SK-MEL-5 (cell line): ENCODE data around the gene FLOT2. TPM values are rescaled to one million over a fixed set of nuclear protein-coding genes. Genes with fewer than 3 reads are reported as not detected.
A peak's percentile ranks its signal among the peaks of the same experiment; 100 is the strongest.
"Not testable (repeated sequence)": the region's sequence is repeated elsewhere in the genome, so short reads cannot be mapped to it uniquely, and the experiment has no call there.

Experiments used
- DNase-seq: peaks from one replicate; pipeline ENCODE4 v3.0.0-alpha.2; 2016; ENCODE audit warnings: low read depth, low spot score
- in situ Hi-C: cut with HindIII; loops from 2 replicates; pipeline ENCODE4 v1.10.0; 2016; ENCODE audit warnings: low sequenced_read_pairs, high pct_unique_total_duplicates, low pct_unique_long_range_greater_than_20kb
- small RNA-seq, 2 experiments: library from RNA; depleted of rRNA; stranded (forward); fragments of <200 nt; gene quantifications; one replicate each; pipeline ENCODE3, GENCODE V24; 2014
- total RNA-seq: library from RNA; depleted of rRNA; stranded (reverse); fragments of >200 nt; shearing (Covaris generic); gene quantifications from 2 replicates; pipeline ENCODE4 v1.2.3, GENCODE V29; 2014; rRNA removed

Gene FLOT2
- total RNA-seq, 1 experiment from 2014 or later = 12.6 TPM

GRCh38 chr17:28839221-28839620 is 58.3 kb downstream of the FLOT2 start:
- DNase-seq = peak; percentile 75
- in situ Hi-C loops = no loop called here

GRCh38 chr17:28836541-28836940 is 61.0 kb downstream of the FLOT2 start:
- DNase-seq, in situ Hi-C loops: not testable (repeated sequence)

GRCh38 chr17:28834420-28834819 is 63.1 kb downstream of the FLOT2 start:
- in situ Hi-C loops = no loop called here
- DNase-seq = no peak

Small RNA genes lying within 50 kb of the gene (small RNA-seq; reads per million reads assigned to genes)
- gene RF00019 = 0 reads per million in 2 experiments

Other genes with a start within 250 kb of the FLOT2 start
- 61.3 and 66.1 TPM in 2 replicates for gene SDF2, start 235.8 kb downstream of the FLOT2 start, total RNA-seq
- 38.6 and 47.1 TPM in 2 replicates for gene SUPT6H, start 235.5 kb downstream of the FLOT2 start, total RNA-seq
- gene PROCA1, start 185.8 kb downstream of the FLOT2 start, total RNA-seq = 0.16 TPM in 1 of 2 replicates, not detected in the other
- gene RAB34, start 179.9 kb downstream of the FLOT2 start, total RNA-seq = 89.9 and 93.4 TPM in 2 replicates
- gene RPL23A, start 177.7 kb downstream of the FLOT2 start, total RNA-seq = 965 and 1,109 TPM in 2 replicates
- 12.0 and 17.3 TPM in 2 replicates for gene TLCD1, start 171.5 kb downstream of the FLOT2 start, total RNA-seq
- gene NEK8, start 168.9 kb downstream of the FLOT2 start, total RNA-seq = 1.8 and 2.1 TPM in 2 replicates
- 72.8 and 76.2 TPM in 2 replicates for gene TRAF4, start 153.7 kb downstream of the FLOT2 start, total RNA-seq
- gene FAM222B, start 54.9 kb downstream of the FLOT2 start, total RNA-seq = 11.3 and 14.7 TPM in 2 replicates
- gene ERAL1, start 42.7 kb downstream of the FLOT2 start, total RNA-seq = 23.8 and 35.7 TPM in 2 replicates
- gene DHRS13, start 5.3 kb upstream of the FLOT2 start, total RNA-seq = 21.8 and 23.8 TPM in 2 replicates
- gene PHF12, start 53.8 kb upstream of the FLOT2 start, total RNA-seq = 9.5 and 12.7 TPM in 2 replicates
- gene SEZ6, start 108.3 kb upstream of the FLOT2 start, total RNA-seq = not detected in 2 replicates
- gene PIPOX, start 145.4 kb upstream of the FLOT2 start, total RNA-seq = 0.21 TPM in 1 of 2 replicates, not detected in the other